Urinary bladder (tissue), 4 donors: ENCODE data around the gene TRAK1. TPM values are rescaled to one million over a fixed set of nuclear protein-coding genes. Genes with fewer than 3 reads are reported as not detected.
"Not testable (repeated sequence)": the region's sequence is repeated elsewhere in the genome, so short reads cannot be mapped to it uniquely, and the experiment has no call there.

Experiments used
- DNase-seq: peaks from one replicate; pipeline ENCODE4 v3.0.0-alpha.2; 2015; ENCODE audit errors: extremely low spot score
- H3K27ac ChIP-seq: one replicate; pipeline ENCODE4 v1.5.1; 2013; ENCODE audit warnings: low read depth, mild to moderate bottlenecking, moderate library complexity
- H3K36me3 ChIP-seq: one replicate; pipeline ENCODE4 v1.6.1; 2013; ENCODE audit warnings: mild to moderate bottlenecking, moderate library complexity; ENCODE audit not compliant: insufficient read depth
- H3K4me1 ChIP-seq: one replicate; pipeline ENCODE4 v1.6.1; 2013; ENCODE audit warnings: mild to moderate bottlenecking, moderate library complexity; ENCODE audit not compliant: insufficient read depth
- H3K4me3 ChIP-seq: one replicate; pipeline ENCODE4 v1.5.1; 2013; ENCODE audit warnings: low read depth, low read length
- WGBS: extraction: QIAGEN DNeasy Blood & Tissue Kit; methylation state at CpG from one replicate; pipeline ENCODE4 v1.1.7; 2013; 5-methylcytosine and 5-hydroxymethylcytosine counted together
- polyA plus RNA-seq: library from polyadenylated mRNA; stranded (reverse); fragments of 200-250 nt; gene quantifications from one replicate; pipeline ENCODE4 v1.2.3, GENCODE V29; 2013
- total RNA-seq: library from RNA; depleted of rRNA; stranded (reverse); fragments of >200 nt; gene quantifications from one replicate; pipeline ENCODE4 v1.2.3, GENCODE V29; 2014
- donor health status: healthy with polysubstance abuse.
- donor health status: healthy.

Gene TRAK1
- total and polyA plus RNA-seq, 2 donors = 26.9 to 66.0 TPM

- Histone ChIP-seq H3K4me1 (no peaks in the 10 kb centered on the region), H3K36me3 (no peaks in the 10 kb centered on the region), H3K4me3 (no peak overlapping the region), H3K27ac (no peak overlapping the region)
- 22% methylated on average over 8 of the region's 8 CpGs for WGBS
- DNase-seq = no peak
Observed at GRCh38 chr3:42096796-42097565, 5.8 kb downstream of the TRAK1 start.

GRCh38 chr3:42097566-42097946 is 6.4 kb downstream of the TRAK1 start:
- WGBS = 65% methylated on average over 3 of the region's 3 CpGs
- DNase-seq = no peak
- Histone ChIP-seq H3K36me3 (no peaks in the 10 kb centered on the region), H3K4me3 (no peak overlapping the region), H3K4me1 (no peaks in the 10 kb centered on the region), H3K27ac (no peak overlapping the region)

- Histone ChIP-seq H3K4me3 (no peak overlapping the region), H3K4me1 (no peaks in the 10 kb centered on the region), H3K36me3 (no peaks in the 10 kb centered on the region), H3K27ac (no peak overlapping the region)
- 80% methylated on average over 6 of the region's 6 CpGs for WGBS
- DNase-seq = no peak
Observed at GRCh38 chr3:42098171-42098570, 7.0 kb downstream of the TRAK1 start.

- Histone ChIP-seq H3K4me1 (no peaks in the 10 kb centered on the region), H3K27ac (no peak overlapping the region), H3K36me3 (no peaks in the 10 kb centered on the region), H3K4me3 (no peak overlapping the region)
- DNase-seq = no peak
- WGBS = 74% methylated on average over 19 of the region's 19 CpGs
Observed at GRCh38 chr3:42099020-42099765, 8.0 kb downstream of the TRAK1 start.

- Histone ChIP-seq H3K36me3 (no peaks in the 10 kb centered on the region), H3K4me1 (no peaks in the 10 kb centered on the region), H3K4me3 (no peak overlapping the region), H3K27ac (no peak overlapping the region)
- no peak for DNase-seq
- WGBS = 61% methylated on average over 4 of the region's 4 CpGs
Observed at GRCh38 chr3:42101048-42101447, 9.9 kb downstream of the TRAK1 start.

GRCh38 chr3:42101481-42101880 is 10.3 kb downstream of the TRAK1 start:
- Histone ChIP-seq H3K36me3 (no peaks in the 10 kb centered on the region), H3K4me1 (no peaks in the 10 kb centered on the region), H3K4me3 (no peak overlapping the region), H3K27ac (no peak overlapping the region)
- DNase-seq = no peak
- 44% methylated on average over 1 of the region's 1 CpG for WGBS

- Histone ChIP-seq H3K4me3 (no peak overlapping the region), H3K36me3 (no peaks in the 10 kb centered on the region), H3K4me1 (no peaks in the 10 kb centered on the region), H3K27ac (no peak overlapping the region)
- WGBS = 58% methylated on average over 6 of the region's 6 CpGs
- DNase-seq = no peak
Observed at GRCh38 chr3:42102571-42102970, 11.4 kb downstream of the TRAK1 start.

- not testable (repeated sequence) for H3K4me1 ChIP-seq, DNase-seq, H3K4me3 ChIP-seq, H3K36me3 ChIP-seq, H3K27ac ChIP-seq
- WGBS = 92% methylated on average over 15 of the region's 15 CpGs
Observed at GRCh38 chr3:42103921-42104665, 12.9 kb downstream of the TRAK1 start.

- DNase-seq, H3K4me1 ChIP-seq, H3K36me3 ChIP-seq, H3K27ac ChIP-seq, H3K4me3 ChIP-seq: not testable (repeated sequence)
- 100% methylated on average over 1 of the region's 2 CpGs for WGBS
Observed at GRCh38 chr3:42105994-42106393, 14.8 kb downstream of the TRAK1 start.

GRCh38 chr3:42106646-42107045 is 15.5 kb downstream of the TRAK1 start:
- no peaks in the 10 kb centered on the region for H3K4me1 ChIP-seq
- no peaks in the 10 kb centered on the region for H3K36me3 ChIP-seq
- DNase-seq = no peak
- no peak overlapping the region for H3K4me3 ChIP-seq
- H3K27ac ChIP-seq = no peak overlapping the region

GRCh38 chr3:42110631-42111030 is 19.5 kb downstream of the TRAK1 start:
- no peaks in the 10 kb centered on the region for H3K4me1 ChIP-seq
- 91% methylated on average over 3 of the region's 3 CpGs for WGBS
- no peak overlapping the region for H3K27ac ChIP-seq
- no peaks in the 10 kb centered on the region for H3K36me3 ChIP-seq
- DNase-seq = no peak
- no peak overlapping the region for H3K4me3 ChIP-seq

- H3K36me3 ChIP-seq = no peaks in the 10 kb centered on the region
- DNase-seq = no peak
- WGBS = 66% methylated on average over 4 of the region's 4 CpGs
- H3K4me3 ChIP-seq = no peak overlapping the region
- no peak overlapping the region for H3K27ac ChIP-seq
- no peaks in the 10 kb centered on the region for H3K4me1 ChIP-seq
Observed at GRCh38 chr3:42114130-42114725, 23.1 kb downstream of the TRAK1 start.

GRCh38 chr3:42115215-42115614 is 24.1 kb downstream of the TRAK1 start:
- DNase-seq = no peak
- H3K4me3 ChIP-seq = no peak overlapping the region
- WGBS = 73% methylated on average over 13 of the region's 13 CpGs
- H3K27ac ChIP-seq = no peak overlapping the region
- no peaks in the 10 kb centered on the region for H3K36me3 ChIP-seq
- no peaks in the 10 kb centered on the region for H3K4me1 ChIP-seq
